ENCODE measurements around the gene ZBTB21. TPM values are rescaled to one million over a fixed set of nuclear protein-coding genes. Genes with fewer than 3 reads are reported as not detected.

Gene ZBTB21
- total and polyA plus RNA-seq, 2 of the 8 experiments (the other 6 are each of a cell fraction or from before 2014, with no cell fraction given): 3.9 to 17.8 TPM

DNA sequence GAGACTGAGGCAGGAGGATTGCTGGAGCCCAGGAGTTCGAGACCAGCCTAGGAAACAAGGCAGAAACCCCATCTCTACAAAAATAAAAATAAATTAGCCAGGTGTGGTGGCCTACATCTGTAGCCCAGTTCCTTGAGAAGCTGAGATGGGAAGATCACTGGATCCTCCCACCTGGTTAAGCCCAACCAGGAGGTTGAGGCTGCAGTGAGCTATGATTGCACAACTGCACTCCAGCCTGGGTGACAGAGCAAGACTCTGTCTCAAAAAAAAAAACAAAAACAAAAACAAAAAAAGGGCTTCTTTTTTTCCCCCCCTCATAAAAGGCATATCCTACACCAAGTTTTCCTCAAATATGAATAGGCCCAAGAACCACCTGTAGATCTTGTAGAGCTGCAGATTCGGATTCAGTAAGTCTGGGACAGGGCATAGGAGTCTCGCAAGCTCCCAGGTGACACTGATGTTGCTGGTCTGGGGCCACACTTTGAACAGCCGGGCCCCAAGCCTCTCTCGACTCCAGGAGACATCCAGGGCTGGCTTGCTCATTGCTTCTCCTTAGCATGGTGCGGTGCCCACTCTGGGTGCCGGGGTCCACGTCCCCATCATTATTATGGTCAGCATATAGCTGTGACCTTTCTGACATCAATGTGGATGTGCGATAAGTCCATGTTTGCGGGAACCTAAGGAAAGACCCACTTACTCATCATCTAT lies 38.9 kb upstream of the ZBTB21 start:
- no peaks in the 10 kb centered on the region for H3K23me2 ChIP-seq (ENCODE audit: low read depth, low read length)
- H4K91ac ChIP-seq (replicated peaks; ENCODE audit: insufficient read length, low read length): no peak overlapping the region
- WGBS, 2 experiments (ENCODE audit: extremely low coverage in 1 of 2, insufficient coverage in 1 of 2, insufficient read length in 1 of 2, insufficient replicate concordance in 2 of 2, low coverage in 1 of 2, low lambda C conversion rate in 2 of 2, missing lambda C conversion rate in 1 of 2): 93% methylated on average over 10 of the region's 10 CpGs; no CpG with 5 or more reads in 1 of the 2 experiments
- H3K79me2 ChIP-seq (ENCODE audit: control insufficient read depth in 1 of 2, insufficient read depth in 2 of 2, low read length in 2 of 2): no peaks in the 10 kb centered on the region
- no peak overlapping the region for H3K9ac ChIP-seq (replicated peaks in 1 of 4; ENCODE audit: extremely low read depth in 1 of 4, low read depth in 3 of 4, low read length in 3 of 4)
- no peak overlapping the region for H4K8ac ChIP-seq (ENCODE audit: extremely low read depth, insufficient read depth, low read length)
- peaks cover 0 to 2% of the 10 kb centered on the region in 2 experiments; a peak in 1 of 4 replicates for H3K9me3 ChIP-seq (ENCODE audit: insufficient read depth in 2 of 2, low read depth in 1 of 2, low read length in 1 of 2)
- H4K5ac ChIP-seq (ENCODE audit: insufficient read length, low read depth, low read length): no peak overlapping the region
- no peak overlapping the region for H3K23ac ChIP-seq (ENCODE audit: insufficient read length)
- no peaks in the 10 kb centered on the region for H3K4me1 ChIP-seq (replicated peaks in 1 of 4; ENCODE audit: control insufficient read depth in 3 of 4, insufficient read depth in 4 of 4, low read length in 3 of 4)
- H3K4me2 ChIP-seq (ENCODE audit: insufficient read depth in 1 of 2, low read depth in 2 of 2, low read length in 2 of 2): no peak overlapping the region
- no peak overlapping the region for H3K18ac ChIP-seq (ENCODE audit: extremely low read depth, low read length)
- no peak overlapping the region for H2AK5ac ChIP-seq (ENCODE audit: low read depth, low read length)
- POLR2A ChIA-PET (ENCODE audit: partially characterized antibody): no interaction called here
- TF ChIP-seq CREB1 (IDR thresholded peaks at IDR 0.05): no peak
- no peak for TF ChIP-seq HDAC6 (IDR thresholded peaks at IDR 0.05; ENCODE audit: low read depth, low read length)
- no peak for TF ChIP-seq NANOG (IDR thresholded peaks at IDR 0.05; ENCODE audit: insufficient read depth, low read depth, low read length, poor library complexity, severe bottlenecking)
- TF ChIP-seq PHF8 (conservative IDR thresholded peaks at IDR 0.05; ENCODE audit: low read depth, low read length): no peak
- no peak for TF ChIP-seq CBX5 (IDR thresholded peaks at IDR 0.05; ENCODE audit: low read depth, low read length)
- TF ChIP-seq CHD1 (IDR thresholded peaks at IDR 0.05; ENCODE audit: low read depth, low read length): no peak
- TF ChIP-seq KDM5A (IDR thresholded peaks at IDR 0.05; ENCODE audit: low read length): no peak
- TF ChIP-seq BCL11A (IDR thresholded peaks at IDR 0.05; ENCODE audit: low read depth in 2 of 2, low read length in 2 of 2): no peak
- no peak overlapping the region for H3K56ac ChIP-seq (replicated peaks; ENCODE audit: insufficient read length, low read depth, low read length)
- no peaks in the 10 kb centered on the region for H4K20me1 ChIP-seq (replicated peaks in 1 of 2; ENCODE audit: control insufficient read depth in 1 of 2, insufficient read depth in 2 of 2, low read length in 2 of 2)
- no peaks in the 10 kb centered on the region for H3K79me1 ChIP-seq (ENCODE audit: low read depth, low read length)
- H2AFZ ChIP-seq (ENCODE audit: low read length): no peak overlapping the region
- CTCF ChIA-PET (ENCODE audit: partially characterized antibody): interaction anchor here (0.7 to 1.4 kb wide), 2 partner anchors 10 to 68 kb away, joined by 3 to 7 read pairs; no protein-coding TSS in a partner anchor
- no peak overlapping the region for H2BK120ac ChIP-seq (replicated peaks; ENCODE audit: low read depth, low read length)
- FAIRE-seq (no peak), DNase-seq (ENCODE audit: low read depth in 1 of 2, low spot score in 2 of 2) (no peak)
- H3K27ac ChIP-seq (ENCODE audit: low read depth, low read length): no peak overlapping the region
- no peak overlapping the region for H3K14ac ChIP-seq (ENCODE audit: insufficient read length)
- H3K4me3 ChIP-seq (ENCODE audit: extremely low read depth in 1 of 4, insufficient read depth in 2 of 4, low read depth in 3 of 4, low read length in 4 of 4): no peak overlapping the region
- no peaks in the 10 kb centered on the region for H3K27me3 ChIP-seq (replicated peaks in 1 of 4; ENCODE audit: control insufficient read depth in 3 of 4, extremely low read depth in 1 of 4, insufficient read depth in 3 of 4, low read length in 3 of 4)
- no peak overlapping the region for H2BK20ac ChIP-seq (ENCODE audit: low read length)
- no peak overlapping the region for H2BK5ac ChIP-seq (ENCODE audit: low read depth, low read length)
- no peak overlapping the region for H2BK12ac ChIP-seq (ENCODE audit: low read depth, low read length)
- no peak overlapping the region for H3K4ac ChIP-seq (replicated peaks; ENCODE audit: insufficient read length, low read depth, low read length)
- H3K36me3 ChIP-seq (ENCODE audit: control insufficient read depth in 2 of 4, insufficient read depth in 4 of 4, low read length in 3 of 4): no peaks in the 10 kb centered on the region
- H2BK15ac ChIP-seq (ENCODE audit: low read length): no peak overlapping the region
